ENCODE data around the gene PPFIA1.

DNA sequence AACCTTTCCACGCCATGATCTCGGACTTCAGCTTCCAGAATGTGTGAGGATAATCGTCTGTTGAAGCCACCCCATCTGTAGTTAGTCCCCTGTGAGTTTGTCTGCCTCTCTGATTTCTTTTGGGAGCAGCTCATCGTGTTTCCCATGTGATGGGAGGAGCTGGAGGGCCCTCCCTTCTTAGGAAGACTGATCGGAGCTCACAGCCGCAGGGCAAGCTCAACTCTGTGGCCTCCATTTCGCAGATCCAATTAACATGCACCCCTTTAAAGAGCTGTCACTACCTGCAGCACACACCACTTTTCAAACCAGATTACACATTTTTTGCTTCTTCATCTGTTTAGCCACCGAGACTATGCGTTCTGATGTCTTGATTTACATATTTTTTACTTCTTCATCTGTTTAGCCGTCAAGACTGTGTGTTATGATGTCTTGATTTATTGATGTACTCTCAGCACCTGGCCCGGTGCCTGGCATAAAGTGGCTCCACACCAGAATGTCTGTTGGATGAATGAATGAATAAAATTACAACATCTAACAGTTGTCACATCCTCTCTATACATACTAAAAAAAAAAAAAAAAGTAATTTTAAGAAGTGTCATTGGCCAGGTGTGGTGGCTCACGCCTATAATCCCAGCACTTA, 14.9 kb upstream of the PPFIA1 start:
- TF ChIP-seq, protein P1, sequence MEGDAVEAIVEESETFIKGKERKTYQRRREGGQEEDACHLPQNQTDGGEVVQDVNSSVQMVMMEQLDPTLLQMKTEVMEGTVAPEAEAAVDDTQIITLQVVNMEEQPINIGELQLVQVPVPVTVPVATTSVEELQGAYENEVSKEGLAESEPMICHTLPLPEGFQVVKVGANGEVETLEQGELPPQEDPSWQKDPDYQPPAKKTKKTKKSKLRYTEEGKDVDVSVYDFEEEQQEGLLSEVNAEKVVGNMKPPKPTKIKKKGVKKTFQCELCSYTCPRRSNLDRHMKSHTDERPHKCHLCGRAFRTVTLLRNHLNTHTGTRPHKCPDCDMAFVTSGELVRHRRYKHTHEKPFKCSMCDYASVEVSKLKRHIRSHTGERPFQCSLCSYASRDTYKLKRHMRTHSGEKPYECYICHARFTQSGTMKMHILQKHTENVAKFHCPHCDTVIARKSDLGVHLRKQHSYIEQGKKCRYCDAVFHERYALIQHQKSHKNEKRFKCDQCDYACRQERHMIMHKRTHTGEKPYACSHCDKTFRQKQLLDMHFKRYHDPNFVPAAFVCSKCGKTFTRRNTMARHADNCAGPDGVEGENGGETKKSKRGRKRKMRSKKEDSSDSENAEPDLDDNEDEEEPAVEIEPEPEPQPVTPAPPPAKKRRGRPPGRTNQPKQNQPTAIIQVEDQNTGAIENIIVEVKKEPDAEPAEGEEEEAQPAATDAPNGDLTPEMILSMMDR (IDR thresholded peaks at IDR 0.05), result no peak
- TF ChIP-seq POLR2A (IDR thresholded peaks at IDR 0.05), result no peak

Measured in esophagus squamous epithelium (tissue), 4 donors.